NCI-H146 (cell line): Measurements from ENCODE around the gene TCERG1L.
A peak's percentile ranks its signal among the peaks of the same experiment; 100 is the strongest.
"Not testable (repeated sequence)": the region's sequence is repeated elsewhere in the genome, so short reads cannot be mapped to it uniquely, and the experiment has no call there.

ENCODE experiments used
- DNase-seq: peaks from one replicate; lab custom pipeline; 2025; lab: John Stamatoyannopoulos, UW

Gene TCERG1L

GRCh38 chr10:131100418-131101410 is 210.8 kb downstream of the TCERG1L start:
- DNase-seq, result not testable (repeated sequence)

- DNase-seq, result no peak
Observed at GRCh38 chr10:131099028-131099726, 212.3 kb downstream of the TCERG1L start.

GRCh38 chr10:131098416-131098952 is 213.0 kb downstream of the TCERG1L start:
- DNase-seq, result no peak

GRCh38 chr10:131096031-131096430 is 215.5 kb downstream of the TCERG1L start:
- no peak for DNase-seq

GRCh38 chr10:131095313-131095580 is 216.3 kb downstream of the TCERG1L start:
- DNase-seq, result no peak

- peak; percentile 73 for DNase-seq
Observed at GRCh38 chr10:131094527-131095312, 216.8 kb downstream of the TCERG1L start.

- no peak for DNase-seq
Observed at GRCh38 chr10:131093795-131094366, 217.6 kb downstream of the TCERG1L start.

GRCh38 chr10:131093346-131093745 is 218.2 kb downstream of the TCERG1L start:
- no peak for DNase-seq

GRCh38 chr10:131092876-131093275 is 218.6 kb downstream of the TCERG1L start:
- DNase-seq, result no peak

GRCh38 chr10:131092386-131092785 is 219.1 kb downstream of the TCERG1L start:
- DNase-seq, result no peak

- DNase-seq, result no peak
Observed at GRCh38 chr10:131091682-131092081, 219.8 kb downstream of the TCERG1L start.

GRCh38 chr10:131090761-131091661 is 220.5 kb downstream of the TCERG1L start:
- DNase-seq, result peak; percentile 87

GRCh38 chr10:131089861-131090260 is 221.7 kb downstream of the TCERG1L start:
- no peak for DNase-seq

- DNase-seq, result no peak
Observed at GRCh38 chr10:131089150-131089549, 222.4 kb downstream of the TCERG1L start.

GRCh38 chr10:131088619-131089018 is 222.9 kb downstream of the TCERG1L start:
- no peak for DNase-seq

- DNase-seq, result no peak
Observed at GRCh38 chr10:131087464-131088215, 223.9 kb downstream of the TCERG1L start.

- no peak for DNase-seq
Observed at GRCh38 chr10:131086511-131086910, 225.0 kb downstream of the TCERG1L start.

GRCh38 chr10:131086094-131086493 is 225.4 kb downstream of the TCERG1L start:
- DNase-seq, result no peak

GRCh38 chr10:131085091-131085860 is 226.2 kb downstream of the TCERG1L start:
- no peak for DNase-seq
